GM12878 (cell line): ENCODE measurements around the gene RASAL2. TPM values are rescaled to one million over a fixed set of nuclear protein-coding genes. Genes with fewer than 3 reads are reported as not detected.

Source experiments
- ATAC-seq: fragments of 200-7000 bp; cut with Tn5 transposase; 3 replicates; pipeline ENCODE4 v1.9.1; 2020; ENCODE audit warnings: mild to moderate bottlenecking, moderate library complexity
- BruUV-seq: library from RNA; stranded (reverse); fragments of 400-500 nt; replicated peaks from 2 replicates; lab custom pipeline; 2021; lab: Mats Ljungman, UMichigan
- CTCF ChIA-PET: fragments of 300-600 bp; sonication (Branson Sonifier 250); formaldehyde crosslinking; extraction: SDS; loops from one replicate; lab custom pipeline; 2021; ENCODE audit warnings: inconsistent platforms; lab: Yijun Ruan, JAX
- POLR2A ChIA-PET: fragments of 350-600 bp; formaldehyde crosslinking; extraction: SDS; loops from one replicate; lab custom pipeline; 2021; ENCODE audit warnings: inconsistent platforms; lab: Charles Lee
- RAD21 ChIA-PET: fragments of 300-600 bp; sonication (Branson Sonifier 250); formaldehyde crosslinking; loops from one replicate; lab custom pipeline; 2023; ENCODE audit warnings: antibody characterized with exemption; ENCODE audit not compliant: unreplicated experiment; lab: Charles Lee
- SMC1A ChIA-PET: fragments of 300-600 bp; sonication (Branson Sonifier 250); formaldehyde crosslinking; loops from one replicate; lab custom pipeline; 2023; ENCODE audit not compliant: unreplicated experiment, uncharacterized antibody; lab: Charles Lee
- DNase-seq: peaks from one replicate; pipeline ENCODE4 v3.0.0-alpha.2; 2011; ENCODE audit warnings: low read depth, low spot score
- FAIRE-seq: peaks from 3 replicates; lab custom pipeline; 2011; peaks lifted over from hg19 to GRCh38; lab: Jason Lieb, UNC
- H2AFZ ChIP-seq: 2 replicates; pipeline ENCODE4 v1.6.0; 2011; ENCODE audit warnings: low read depth, low read length, control low read depth; ENCODE audit not compliant: control insufficient read depth
- H3K27ac ChIP-seq: 2 replicates; pipeline ENCODE4 v1.5.1; 2011; ENCODE audit warnings: control low read depth; ENCODE audit not compliant: control insufficient read depth, insufficient read depth
- H3K27me3 ChIP-seq, 2 experiments: replicated peaks in 1 of 2; 2 replicates each; pipeline versions ENCODE4 v1.6.0 to v1.6.1; 2011; ENCODE audit warnings: low read length in 1 of 2; ENCODE audit not compliant: control insufficient read depth in 2 of 2, insufficient read depth in 2 of 2
- H3K36me3 ChIP-seq, 2 experiments: 2 replicates each; pipeline ENCODE4 v1.5.1; 2011; ENCODE audit warnings: low read length in 1 of 2; ENCODE audit not compliant: control insufficient read depth in 2 of 2, insufficient read depth in 2 of 2
- H3K4me1 ChIP-seq: 2 replicates; pipeline ENCODE4 v1.6.1; 2011; ENCODE audit warnings: mild to moderate bottlenecking, low read length, moderate library complexity, mixed read lengths; ENCODE audit not compliant: control insufficient read depth, insufficient read depth
- H3K4me2 ChIP-seq: 2 replicates; pipeline ENCODE4 v1.6.0; 2011; ENCODE audit warnings: control low read depth; ENCODE audit not compliant: control insufficient read depth, insufficient read depth
- H3K4me3 ChIP-seq: fragments of 200-600 bp; sonication (generic); 2 replicates; pipeline ENCODE4 v1.5.1; 2016
- H3K79me2 ChIP-seq: 2 replicates; pipeline ENCODE4 v1.6.0; 2011; ENCODE audit warnings: low read length; ENCODE audit not compliant: control insufficient read depth, insufficient read depth
- H3K9ac ChIP-seq: 2 replicates; pipeline ENCODE4 v1.8.0; 2011; ENCODE audit warnings: low read length, control low read depth, mixed read lengths; ENCODE audit not compliant: control insufficient read depth, insufficient read depth
- H3K9me3 ChIP-seq: replicated peaks from 3 replicates; pipeline ENCODE4 v1.5.1; 2011; ENCODE audit warnings: mild to moderate bottlenecking, low read length; ENCODE audit not compliant: control insufficient read depth, insufficient read depth
- H4K20me1 ChIP-seq: 2 replicates; pipeline ENCODE4 v1.6.0; 2011; ENCODE audit not compliant: control insufficient read depth, insufficient read depth
- BMI1 ChIP-seq: fragments of 450-650 bp; IDR thresholded peaks from 2 replicates; pipeline ENCODE4 v1.6.1; 2016; ENCODE audit warnings: mild to moderate bottlenecking, moderate library complexity, borderline replicate concordance
- ELK1 ChIP-seq: IDR thresholded peaks from 2 replicates; pipeline ENCODE4 v1.6.1; 2012; ENCODE audit warnings: low read depth, low read length, improper control_type of control experiment
- KAT2A ChIP-seq: conservative IDR thresholded peaks from 2 replicates; pipeline ENCODE4 v1.6.1; 2011; ENCODE audit warnings: low read depth, low read length; ENCODE audit not compliant: control insufficient read depth
- KLF5 ChIP-seq: fragments of 450-650 bp; IDR thresholded peaks from 2 replicates; pipeline ENCODE4 v1.6.1; 2014; ENCODE audit warnings: mild to moderate bottlenecking; ENCODE audit not compliant: partially characterized antibody
- MTA2 ChIP-seq: fragments of 450-650 bp; IDR thresholded peaks from 2 replicates; pipeline ENCODE4 v1.6.1; 2016; ENCODE audit warnings: low read depth, mild to moderate bottlenecking, moderate library complexity
- NBN ChIP-seq: fragments of 450-650 bp; IDR thresholded peaks from 2 replicates; pipeline ENCODE4 v1.6.1; 2016
- PBX3 ChIP-seq: IDR thresholded peaks from 2 replicates; pipeline ENCODE4 v1.6.1; 2011; ENCODE audit warnings: mild to moderate bottlenecking, low read depth, low read length, moderate library complexity; ENCODE audit not compliant: insufficient replicate concordance
- POLR2AphosphoS2 ChIP-seq: IDR thresholded peaks from 2 replicates; pipeline ENCODE4 v1.6.1; 2011; ENCODE audit warnings: low read depth, mild to moderate bottlenecking, low read length, improper control_type of control experiment, moderate library complexity
- RBBP5 ChIP-seq: fragments of 200-600 bp; sonication (generic); conservative IDR thresholded peaks from 2 replicates; pipeline ENCODE4 v1.6.1; 2016
- RUNX3 ChIP-seq: IDR thresholded peaks from 2 replicates; pipeline ENCODE4 v1.6.1; 2012; ENCODE audit warnings: low read length, inconsistent platforms
- TARDBP ChIP-seq: IDR thresholded peaks from 2 replicates; pipeline ENCODE4 v1.6.1; 2016; ENCODE audit warnings: borderline replicate concordance
- TBL1XR1 ChIP-seq: IDR thresholded peaks from 2 replicates; pipeline ENCODE4 v1.6.1; 2012; ENCODE audit warnings: low read depth, low read length, improper control_type of control experiment
- TCF12 ChIP-seq: IDR thresholded peaks from 2 replicates; pipeline ENCODE4 v1.6.1; 2011; ENCODE audit warnings: low read depth, mild to moderate bottlenecking, low read length
- ZNF217 ChIP-seq: fragments of 450-650 bp; IDR thresholded peaks from 2 replicates; pipeline ENCODE4 v1.6.1; 2017; ENCODE audit warnings: antibody characterized with exemption, mild to moderate bottlenecking
- ZSCAN29 ChIP-seq: fragments of 450-650 bp; IDR thresholded peaks from 2 replicates; pipeline ENCODE4 v1.6.1; 2017; ENCODE audit warnings: mild to moderate bottlenecking, moderate library complexity
- WGBS: methylation state at CpG from one replicate; pipeline ENCODE4 v1.1.6; 2016; ENCODE audit warnings: low lambda C conversion rate; ENCODE audit not compliant: insufficient replicate concordance, insufficient coverage; ENCODE audit errors: missing lambda C conversion rate; 5-methylcytosine and 5-hydroxymethylcytosine counted together
- in situ Hi-C: fragments of 300-500 bp; cut with MboI; formaldehyde crosslinking; loops from 9 replicates; pipeline ENCODE4 v1.14.3; 2018; ENCODE audit warnings: mixed read lengths
- intact Hi-C: fragments of 100-400 bp; cut with micrococcal nuclease; formaldehyde crosslinking; loops from one replicate; pipeline ENCODE4 v1.14.2; 2022; ENCODE audit not compliant: unreplicated experiment
- polyA plus RNA-seq, 11 experiments: library from polyadenylated mRNA; depleted of rRNA in 4 of 11; unstranded in 6 of 11; stranded (reverse) in 5 of 11; fragments of >200 nt; fragmentation: Nextera tagmentation in 4 of 11; fragmentation: Illumina TruSeq in 1 of 11; extraction: Ambion mirVana in 4 of 11; extraction: Trizol in 1 of 11; gene quantifications; 1 replicate in 1 of 11; 2 replicates in 10 of 11; pipeline versions ENCODE4 v1.2.1 to v1.2.3, GENCODE V29; 2011 to 2016; ENCODE audit warnings: inconsistent platforms in 2 of 11, missing spikeins in 2 of 11, low read depth in 1 of 11
- total RNA-seq, 4 experiments: library from RNA; depleted of rRNA in 3 of 4; stranded (reverse); fragments of >200 nt in 3 of 4; fragmentation: Illumina TruSeq in 1 of 4; extraction: Trizol in 1 of 4; gene quantifications; 2 replicates each; pipeline versions ENCODE4 v1.2.1 to v1.2.3, GENCODE V29; 2013 to 2021
- TF ChIP-seq, protein P1 (sequence below): IDR thresholded peaks from 2 replicates; pipeline ENCODE4 v1.6.1; 2012; ENCODE audit warnings: low read length, inconsistent platforms

Gene RASAL2
- total and polyA plus RNA-seq, 10 of the 15 experiments (the other 5 are each of a cell fraction or from before 2014, with no cell fraction given), result 0.02 to 6.9 (median 0.17) TPM; not detected in 1

DNA sequence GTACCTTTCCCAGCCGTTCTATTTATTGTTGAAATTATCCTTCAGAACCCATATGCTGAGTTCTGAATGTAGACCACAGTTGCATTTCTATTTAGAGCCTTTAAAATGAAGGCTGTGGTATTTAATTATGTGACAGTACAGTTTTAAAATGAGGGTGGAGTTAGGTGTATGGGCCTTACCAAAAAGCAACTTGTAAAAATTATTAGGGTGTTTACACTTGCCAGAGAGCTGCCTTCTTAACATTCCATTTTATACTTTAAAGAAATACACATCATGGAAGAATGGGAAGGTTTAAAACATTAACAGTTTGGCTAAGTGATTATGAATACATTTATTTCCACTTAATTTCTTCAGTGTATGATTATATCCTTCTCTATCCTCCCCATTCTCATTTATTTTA lies 75.7 kb downstream of the RASAL2 start (continued):
- TF ChIP-seq, protein P1, sequence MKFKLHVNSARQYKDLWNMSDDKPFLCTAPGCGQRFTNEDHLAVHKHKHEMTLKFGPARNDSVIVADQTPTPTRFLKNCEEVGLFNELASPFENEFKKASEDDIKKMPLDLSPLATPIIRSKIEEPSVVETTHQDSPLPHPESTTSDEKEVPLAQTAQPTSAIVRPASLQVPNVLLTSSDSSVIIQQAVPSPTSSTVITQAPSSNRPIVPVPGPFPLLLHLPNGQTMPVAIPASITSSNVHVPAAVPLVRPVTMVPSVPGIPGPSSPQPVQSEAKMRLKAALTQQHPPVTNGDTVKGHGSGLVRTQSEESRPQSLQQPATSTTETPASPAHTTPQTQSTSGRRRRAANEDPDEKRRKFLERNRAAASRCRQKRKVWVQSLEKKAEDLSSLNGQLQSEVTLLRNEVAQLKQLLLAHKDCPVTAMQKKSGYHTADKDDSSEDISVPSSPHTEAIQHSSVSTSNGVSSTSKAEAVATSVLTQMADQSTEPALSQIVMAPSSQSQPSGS, result no peak
- no peak for TF ChIP-seq POLR2AphosphoS2
- no peak for TF ChIP-seq KLF5
- no peak for TF ChIP-seq MTA2
- TF ChIP-seq NBN, result no peak
- no peak for TF ChIP-seq KAT2A
- no peak for TF ChIP-seq ZNF217

- WGBS, result 4% methylated on average over 3 of the region's 3 CpGs
- CTCF ChIA-PET, result no interaction called here
- RAD21 ChIA-PET, result no interaction called here
- BruUV-seq, result no TSS peak
- ATAC-seq, result no peak
- Histone ChIP-seq H2AFZ (no peak overlapping the region), H3K4me3 (no peak overlapping the region), H3K36me3 (no peaks in the 10 kb centered on the region), H3K27ac (no peak overlapping the region), H3K79me2 (no peaks in the 10 kb centered on the region), H3K9me3 (no peaks in the 10 kb centered on the region), H3K4me1 (no peaks in the 10 kb centered on the region), H3K27me3 (no peaks in the 10 kb centered on the region), H3K9ac (no peak overlapping the region), H3K4me2 (no peak overlapping the region), H4K20me1 (no peaks in the 10 kb centered on the region)
- SMC1A ChIA-PET, result no interaction called here
- TF ChIP-seq TBL1XR1 (no peak), TARDBP (no peak), BMI1 (no peak), PBX3 (no peak), ZSCAN29 (no peak), RUNX3 (no peak), ELK1 (no peak), TCF12 (no peak), RBBP5 (no peak)
- POLR2A ChIA-PET, result no interaction called here
- intact Hi-C loops (no loop called here), in situ Hi-C loops (no loop called here)
- no peak for DNase-seq
- no peak for FAIRE-seq
These were observed 79.0 kb downstream of the RASAL2 start for GRCh38 chr1:178172939-178173338.
